ENCODE data around the gene MAD1L1.

GRCh38 chr7:2072042-2072441, 160.7 kb downstream of the MAD1L1 start:
- no peak for TF ChIP-seq CTCF (conservative IDR thresholded peaks at IDR 0.05 in 1 of 2, IDR thresholded peaks at IDR 0.05 in 1 of 2; ENCODE audit: low read depth in 1 of 2, low read length in 2 of 2)
- no peak for TF ChIP-seq EZH2 (IDR thresholded peaks at IDR 0.05; ENCODE audit: low read length, missing control alignments)

Data from fibroblast of lung (primary cell).